HG02588 (cell line): ENCODE results near the gene WWOX.

Experiments used
- ATAC-seq: cut with Tn5 transposase; IDR thresholded peaks from one replicate; pipeline ENCODE4 v1.9.1; 2021; ENCODE audit warnings: mild to moderate bottlenecking, moderate library complexity; ENCODE audit not compliant: unreplicated experiment

The WWOX gene

GRCh38 chr16:78903237-78903636 lies 803.8 kb downstream of the WWOX start:
- no peak for ATAC-seq

DNA sequence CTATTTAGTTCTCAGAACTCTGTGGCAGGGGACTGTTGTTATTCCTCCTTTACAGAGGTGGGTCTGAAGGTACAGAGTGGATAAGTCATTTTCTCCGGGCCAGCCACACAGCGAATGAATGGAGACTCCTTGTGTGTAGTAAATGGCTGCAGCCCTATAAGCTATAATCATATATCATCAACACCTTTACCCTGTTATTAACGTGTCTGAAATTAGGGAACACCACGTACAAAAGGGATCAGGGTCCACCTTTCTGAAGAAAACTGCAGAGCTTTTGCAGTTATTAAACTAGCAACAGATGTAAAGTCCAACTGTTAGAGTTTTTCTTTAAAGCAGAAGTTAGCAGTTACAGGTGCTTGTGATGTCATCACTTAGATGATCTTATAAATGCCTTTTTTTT lies 804.4 kb downstream of the WWOX start:
- ATAC-seq = no peak

DNA sequence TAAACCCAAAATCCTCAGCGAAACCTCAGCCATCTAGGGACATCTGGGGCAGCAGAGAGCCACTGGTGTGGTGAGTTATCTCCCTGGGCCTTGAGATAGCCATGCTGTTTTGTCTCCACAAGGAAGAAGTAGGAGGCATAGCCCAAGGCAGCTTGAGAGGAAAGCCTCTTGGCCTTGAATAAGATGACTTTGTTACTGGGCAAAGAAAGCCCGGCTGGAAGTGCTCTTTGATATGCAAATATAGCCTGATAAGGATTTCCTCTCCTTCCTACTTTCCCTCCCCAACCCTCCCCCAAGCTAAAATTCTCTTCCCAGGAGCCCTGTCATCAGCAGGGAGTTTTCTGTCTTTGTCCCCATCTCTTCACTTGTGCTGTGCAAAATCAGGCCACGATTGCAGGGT lies 806.7 kb downstream of the WWOX start:
- no peak for ATAC-seq

DNA sequence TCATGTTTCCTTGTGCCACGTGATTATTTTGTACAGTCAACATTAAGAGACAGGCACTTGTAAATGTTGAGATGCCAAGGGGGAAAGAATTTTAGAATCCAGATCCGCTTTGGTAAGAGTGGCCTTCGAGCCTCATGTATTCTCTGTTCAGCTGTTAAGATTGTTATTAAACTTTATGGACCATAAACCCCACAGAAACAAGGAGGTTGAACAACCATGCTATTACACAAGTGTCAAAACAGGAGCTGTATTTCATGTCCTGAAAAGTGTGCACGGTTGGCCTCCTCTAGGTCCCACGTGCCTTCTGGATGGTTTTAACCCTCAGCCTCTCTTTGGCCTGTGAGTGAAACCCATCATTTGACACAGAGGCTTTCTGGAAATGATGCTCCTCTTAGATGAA lies 809.8 kb downstream of the WWOX start:
- no peak for ATAC-seq

- ATAC-seq = no peak
Observed at GRCh38 chr16:78915811-78916345, 816.4 kb downstream of the WWOX start.

GRCh38 chr16:78916928-78917545 lies 817.6 kb downstream of the WWOX start:
- ATAC-seq = no peak

DNA sequence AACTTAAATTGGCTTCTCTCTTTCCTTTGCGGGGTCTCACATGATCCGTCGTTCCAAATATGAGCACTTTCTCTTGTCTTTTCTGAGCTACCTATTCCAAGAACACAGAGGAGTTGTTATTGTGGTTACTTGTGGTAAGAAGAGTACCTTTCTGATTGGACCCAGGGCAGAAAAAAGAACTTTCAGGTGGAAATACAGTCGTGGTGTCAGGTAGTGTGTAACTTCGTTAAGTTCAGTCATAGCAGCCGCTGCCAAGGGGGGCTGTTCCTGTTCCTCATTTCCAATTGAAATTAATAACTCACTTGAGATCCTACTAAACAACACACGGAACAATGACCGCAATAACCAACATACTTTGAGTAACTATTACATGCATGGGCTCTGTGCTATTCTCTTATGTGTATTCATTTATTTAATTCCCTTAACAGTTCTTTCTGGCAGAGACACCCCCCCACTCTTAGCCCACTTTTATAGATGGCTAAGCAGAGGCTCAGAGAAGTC lies 819.4 kb downstream of the WWOX start:
- ATAC-seq = no peak

GRCh38 chr16:78919852-78920251 lies 820.4 kb downstream of the WWOX start:
- ATAC-seq = no peak

- ATAC-seq = no peak
Observed at GRCh38 chr16:78920621-78921020, 821.2 kb downstream of the WWOX start.

GRCh38 chr16:78925083-78925767 lies 825.8 kb downstream of the WWOX start:
- no peak for ATAC-seq

- ATAC-seq = no peak
Observed at GRCh38 chr16:78926723-78927210, 827.3 kb downstream of the WWOX start.

GRCh38 chr16:78927766-78928165 lies 828.3 kb downstream of the WWOX start:
- ATAC-seq = no peak

DNA sequence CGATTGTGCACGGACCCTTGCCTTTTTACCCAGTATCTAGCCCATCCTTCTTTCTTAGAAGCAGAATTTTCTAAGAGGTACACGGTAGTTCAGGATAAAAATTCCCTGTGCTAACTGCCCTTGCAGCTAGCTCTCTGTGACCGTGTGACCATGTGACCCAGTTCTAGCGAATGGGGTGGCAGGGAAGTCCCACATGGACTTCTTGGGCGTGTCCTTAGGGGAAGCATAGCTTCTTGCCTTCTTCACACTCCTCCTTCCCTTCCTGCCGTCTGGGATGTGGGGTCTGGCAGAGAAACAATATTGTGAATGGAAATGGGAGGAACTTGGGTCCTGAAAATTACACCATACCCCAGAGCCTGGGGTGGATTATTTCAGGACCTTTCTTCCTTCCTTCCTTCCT lies 830.4 kb downstream of the WWOX start:
- ATAC-seq = no peak

GRCh38 chr16:78930561-78930960 lies 831.1 kb downstream of the WWOX start:
- ATAC-seq = no peak

DNA sequence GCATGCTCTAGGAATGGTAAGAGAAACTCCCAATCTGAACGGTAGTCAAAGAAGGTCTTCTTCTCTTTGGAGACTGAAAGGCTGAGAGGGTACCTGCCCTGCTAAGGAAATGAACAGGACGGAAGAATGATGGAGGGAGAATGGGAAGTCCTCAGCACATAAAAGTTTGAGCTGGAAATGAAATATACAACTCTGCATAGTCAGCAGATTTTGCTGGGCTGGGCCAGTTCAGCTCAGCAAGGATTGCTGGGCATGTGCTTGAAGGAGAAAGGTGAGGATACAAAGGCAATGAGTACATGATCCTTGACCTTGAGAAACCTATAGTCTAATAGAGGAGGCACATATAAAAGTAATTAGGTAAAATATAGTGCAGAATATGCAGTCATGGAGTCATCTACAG lies 831.8 kb downstream of the WWOX start:
- ATAC-seq = no peak

DNA sequence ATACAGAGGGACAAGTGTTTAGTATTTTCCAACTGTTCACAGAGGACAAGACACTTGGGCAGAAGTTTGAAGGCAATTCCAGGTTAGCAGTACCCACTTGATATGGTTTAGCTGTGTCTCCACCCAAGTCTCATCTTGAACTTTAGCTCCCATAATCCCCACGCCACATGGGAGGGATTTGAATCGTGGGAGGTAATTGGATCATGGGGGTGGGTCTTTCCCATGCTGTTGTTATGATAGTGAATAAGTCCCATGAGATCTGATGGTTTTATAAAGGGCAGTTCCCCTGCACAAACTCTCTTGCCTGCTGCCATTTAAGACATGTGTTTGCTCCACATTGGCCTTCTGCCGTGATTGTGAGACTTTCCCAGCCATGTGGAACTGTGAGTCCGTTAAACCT lies 832.2 kb downstream of the WWOX start:
- no peak for ATAC-seq

DNA sequence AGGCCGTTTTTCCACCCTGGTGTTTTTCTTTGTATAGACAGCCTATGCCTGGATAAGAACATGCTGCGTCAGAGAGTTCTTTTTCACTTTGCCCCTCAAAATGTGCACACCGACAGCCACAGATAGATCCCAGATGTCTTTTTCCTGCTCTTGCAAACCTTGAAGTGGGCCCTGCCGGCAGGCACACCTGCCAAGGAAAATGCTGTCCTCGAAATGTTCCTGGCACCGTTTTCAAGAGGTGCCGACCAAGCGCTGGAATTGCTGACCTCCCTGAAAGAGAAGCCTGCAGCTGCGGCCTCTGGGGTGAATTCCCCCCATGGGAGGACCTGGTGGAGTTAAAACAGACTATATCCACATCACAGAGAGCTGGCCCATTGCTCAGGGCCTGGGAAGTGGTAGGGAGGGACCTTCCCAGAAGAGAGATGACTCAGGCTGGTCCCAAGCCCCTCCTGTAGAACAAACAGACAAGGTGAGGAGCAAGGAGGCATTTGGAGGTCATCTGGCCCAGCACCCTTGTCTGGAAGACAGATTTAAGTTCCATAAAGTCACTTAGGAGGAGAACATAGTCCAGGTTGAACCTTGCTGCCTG lies 833.0 kb downstream of the WWOX start:
- no peak for ATAC-seq

DNA sequence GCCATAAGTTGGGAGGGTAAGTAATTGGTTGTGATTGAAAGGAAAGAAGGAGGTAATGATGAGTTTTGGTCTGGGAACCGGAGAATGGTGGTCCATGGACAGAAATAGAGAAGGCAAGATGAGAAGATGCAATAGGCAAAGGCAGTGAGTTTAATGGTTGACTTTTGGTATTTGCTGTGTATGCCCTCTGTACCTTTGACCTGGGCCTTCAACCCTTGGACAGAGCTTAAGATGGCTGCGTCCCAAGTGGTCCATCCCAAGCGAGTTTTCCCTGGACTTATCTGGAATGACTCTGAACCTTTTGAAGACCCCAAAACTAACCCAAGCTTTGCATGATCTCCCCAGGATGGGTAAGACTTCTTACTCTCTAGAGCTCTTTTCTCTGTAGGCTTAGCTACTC lies 836.6 kb downstream of the WWOX start:
- no peak for ATAC-seq

DNA sequence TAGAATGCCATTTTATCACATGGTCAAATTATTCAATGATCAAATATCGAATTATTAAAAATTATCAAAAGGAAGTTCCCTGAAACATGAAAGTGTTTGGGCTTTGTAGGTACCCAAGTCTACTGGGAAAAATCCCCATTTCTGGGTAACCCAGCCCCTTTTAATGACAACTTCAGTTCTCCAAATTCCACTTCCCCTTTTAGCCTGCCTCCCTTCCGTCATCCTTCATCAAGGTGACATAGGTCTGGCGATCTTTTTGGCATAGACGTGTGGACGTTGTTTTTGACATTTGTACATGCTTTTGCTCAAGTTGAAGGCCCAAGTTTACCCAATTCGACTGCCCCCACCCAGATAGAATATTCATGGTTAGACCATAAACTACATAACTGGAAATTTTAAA lies 840.1 kb downstream of the WWOX start:
- no peak for ATAC-seq

- ATAC-seq = no peak
Observed at GRCh38 chr16:78942625-78943245, 843.3 kb downstream of the WWOX start.

DNA sequence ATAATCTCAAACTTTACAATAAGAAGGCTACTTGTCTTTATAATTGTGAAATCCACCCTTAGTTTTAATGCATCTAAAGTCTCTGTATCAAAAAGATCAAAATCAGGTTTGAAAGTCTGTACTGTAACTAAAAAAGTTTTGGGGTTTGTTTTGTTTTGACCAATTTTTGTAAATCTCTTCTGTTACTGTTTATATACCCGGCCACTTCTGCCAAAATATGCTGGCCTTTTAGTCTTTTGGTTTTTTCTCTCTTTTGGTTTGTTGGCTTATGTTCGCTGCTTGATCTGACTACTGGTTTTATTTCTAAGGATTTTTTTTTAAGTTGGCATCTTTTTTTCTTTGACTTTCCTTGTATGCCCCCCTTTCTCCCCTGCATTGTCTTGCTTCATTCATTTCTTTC lies 845.9 kb downstream of the WWOX start:
- no peak for ATAC-seq
